ENCODE measurements around the gene WDR91.

DNA sequence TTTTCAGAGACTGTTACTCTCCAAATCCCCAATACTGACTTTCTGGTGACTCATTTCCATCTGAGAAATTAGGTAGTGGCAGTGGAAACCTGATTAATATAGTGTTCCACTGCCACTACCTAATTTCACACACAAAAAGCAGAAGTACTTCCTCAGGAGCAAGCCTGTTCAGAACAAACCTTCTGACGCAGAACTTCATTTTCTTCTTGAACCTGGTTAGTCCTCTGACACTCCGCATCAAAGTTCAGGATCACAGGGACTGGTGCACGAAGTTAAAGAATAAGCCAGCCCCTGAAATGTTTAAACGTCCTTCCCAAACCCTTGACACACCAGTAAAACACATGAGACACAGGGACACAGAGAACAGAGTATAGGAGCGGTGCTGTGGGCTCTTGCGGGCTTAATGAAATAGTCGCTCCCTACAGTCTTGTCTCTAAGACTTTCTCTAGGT, 4.4 kb downstream of the WDR91 start:
- TF ChIP-seq, protein P1, sequence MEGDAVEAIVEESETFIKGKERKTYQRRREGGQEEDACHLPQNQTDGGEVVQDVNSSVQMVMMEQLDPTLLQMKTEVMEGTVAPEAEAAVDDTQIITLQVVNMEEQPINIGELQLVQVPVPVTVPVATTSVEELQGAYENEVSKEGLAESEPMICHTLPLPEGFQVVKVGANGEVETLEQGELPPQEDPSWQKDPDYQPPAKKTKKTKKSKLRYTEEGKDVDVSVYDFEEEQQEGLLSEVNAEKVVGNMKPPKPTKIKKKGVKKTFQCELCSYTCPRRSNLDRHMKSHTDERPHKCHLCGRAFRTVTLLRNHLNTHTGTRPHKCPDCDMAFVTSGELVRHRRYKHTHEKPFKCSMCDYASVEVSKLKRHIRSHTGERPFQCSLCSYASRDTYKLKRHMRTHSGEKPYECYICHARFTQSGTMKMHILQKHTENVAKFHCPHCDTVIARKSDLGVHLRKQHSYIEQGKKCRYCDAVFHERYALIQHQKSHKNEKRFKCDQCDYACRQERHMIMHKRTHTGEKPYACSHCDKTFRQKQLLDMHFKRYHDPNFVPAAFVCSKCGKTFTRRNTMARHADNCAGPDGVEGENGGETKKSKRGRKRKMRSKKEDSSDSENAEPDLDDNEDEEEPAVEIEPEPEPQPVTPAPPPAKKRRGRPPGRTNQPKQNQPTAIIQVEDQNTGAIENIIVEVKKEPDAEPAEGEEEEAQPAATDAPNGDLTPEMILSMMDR (conservative IDR thresholded peaks at IDR 0.05 in 1 of 2, IDR thresholded peaks at IDR 0.05 in 1 of 2; ENCODE audit: extremely low read depth in 1 of 2, insufficient read depth in 1 of 2, low read depth in 1 of 2, low read length in 2 of 2): no peak
- TF ChIP-seq EZH2 (IDR thresholded peaks at IDR 0.05; ENCODE audit: borderline replicate concordance, low read length): no peak
